ENCODE results near the gene YDJC.

DNA sequence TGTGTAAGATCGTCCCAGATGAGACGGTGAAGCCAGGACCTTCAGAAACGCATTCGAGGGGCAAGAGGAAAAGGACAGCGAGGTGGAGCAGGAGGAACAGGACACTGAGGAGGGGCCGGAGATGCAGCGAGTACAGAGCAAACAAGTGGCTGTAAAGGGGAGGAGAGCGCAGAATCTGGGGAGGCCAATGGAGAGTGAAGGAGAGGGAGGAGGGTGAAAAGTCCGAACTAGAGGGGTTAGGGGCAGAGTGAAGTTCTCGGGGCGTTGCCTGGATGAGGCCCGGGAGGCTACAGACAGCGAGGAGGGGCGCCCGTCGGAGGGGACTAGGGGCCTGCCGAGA lies 27.2 kb upstream of the YDJC start:
- TF ChIP-seq, protein P1, sequence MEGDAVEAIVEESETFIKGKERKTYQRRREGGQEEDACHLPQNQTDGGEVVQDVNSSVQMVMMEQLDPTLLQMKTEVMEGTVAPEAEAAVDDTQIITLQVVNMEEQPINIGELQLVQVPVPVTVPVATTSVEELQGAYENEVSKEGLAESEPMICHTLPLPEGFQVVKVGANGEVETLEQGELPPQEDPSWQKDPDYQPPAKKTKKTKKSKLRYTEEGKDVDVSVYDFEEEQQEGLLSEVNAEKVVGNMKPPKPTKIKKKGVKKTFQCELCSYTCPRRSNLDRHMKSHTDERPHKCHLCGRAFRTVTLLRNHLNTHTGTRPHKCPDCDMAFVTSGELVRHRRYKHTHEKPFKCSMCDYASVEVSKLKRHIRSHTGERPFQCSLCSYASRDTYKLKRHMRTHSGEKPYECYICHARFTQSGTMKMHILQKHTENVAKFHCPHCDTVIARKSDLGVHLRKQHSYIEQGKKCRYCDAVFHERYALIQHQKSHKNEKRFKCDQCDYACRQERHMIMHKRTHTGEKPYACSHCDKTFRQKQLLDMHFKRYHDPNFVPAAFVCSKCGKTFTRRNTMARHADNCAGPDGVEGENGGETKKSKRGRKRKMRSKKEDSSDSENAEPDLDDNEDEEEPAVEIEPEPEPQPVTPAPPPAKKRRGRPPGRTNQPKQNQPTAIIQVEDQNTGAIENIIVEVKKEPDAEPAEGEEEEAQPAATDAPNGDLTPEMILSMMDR (IDR thresholded peaks at IDR 0.05) = no peak
- no peak for TF ChIP-seq ZFX (IDR thresholded peaks at IDR 0.05; ENCODE audit: borderline replicate concordance)

All from 22Rv1 (cell line).